GM19463 (cell line): ENCODE measurements around the gene EVL.
"Not testable (repeated sequence)": the region's sequence is repeated elsewhere in the genome, so short reads cannot be mapped to it uniquely, and the experiment has no call there.

Experiments
- ATAC-seq: cut with Tn5 transposase; IDR thresholded peaks from one replicate; pipeline ENCODE4 v1.9.1; 2021; ENCODE audit warnings: mild to moderate bottlenecking, moderate library complexity; ENCODE audit not compliant: unreplicated experiment

The EVL gene

DNA sequence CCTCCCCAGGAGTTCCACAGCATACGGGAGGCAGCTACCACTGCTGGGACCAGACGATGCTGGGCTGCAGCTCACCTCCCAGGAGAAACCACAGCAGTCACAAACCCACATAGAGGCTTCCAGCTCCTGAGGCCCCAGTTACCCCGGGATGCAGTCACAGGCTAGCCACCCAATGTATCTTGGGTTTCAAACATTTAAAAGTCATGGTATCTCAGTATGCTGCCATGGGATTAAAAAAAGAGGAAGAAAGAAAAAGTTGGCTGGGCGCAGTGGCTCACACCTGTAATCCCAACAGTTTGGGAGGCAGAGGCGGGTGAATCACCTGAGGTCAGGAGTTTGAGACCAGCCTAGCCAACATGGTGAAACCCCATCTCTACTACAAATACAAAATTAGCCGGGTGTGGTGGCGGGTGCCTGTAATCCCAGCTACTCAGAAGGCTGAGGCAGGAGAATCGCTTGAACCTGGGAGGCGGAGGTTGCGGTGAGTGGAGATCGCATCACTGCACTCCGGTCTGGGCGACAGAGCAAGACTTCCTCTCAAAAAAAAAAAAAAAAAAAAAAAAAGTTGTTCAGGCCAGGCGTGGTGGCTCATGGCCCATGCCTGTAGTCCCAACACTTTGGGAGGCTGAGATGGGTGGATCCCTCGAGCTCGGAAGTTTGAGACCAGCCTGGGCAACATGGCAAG is 92.5 kb downstream of the EVL start:
- ATAC-seq, result not testable (repeated sequence)

DNA sequence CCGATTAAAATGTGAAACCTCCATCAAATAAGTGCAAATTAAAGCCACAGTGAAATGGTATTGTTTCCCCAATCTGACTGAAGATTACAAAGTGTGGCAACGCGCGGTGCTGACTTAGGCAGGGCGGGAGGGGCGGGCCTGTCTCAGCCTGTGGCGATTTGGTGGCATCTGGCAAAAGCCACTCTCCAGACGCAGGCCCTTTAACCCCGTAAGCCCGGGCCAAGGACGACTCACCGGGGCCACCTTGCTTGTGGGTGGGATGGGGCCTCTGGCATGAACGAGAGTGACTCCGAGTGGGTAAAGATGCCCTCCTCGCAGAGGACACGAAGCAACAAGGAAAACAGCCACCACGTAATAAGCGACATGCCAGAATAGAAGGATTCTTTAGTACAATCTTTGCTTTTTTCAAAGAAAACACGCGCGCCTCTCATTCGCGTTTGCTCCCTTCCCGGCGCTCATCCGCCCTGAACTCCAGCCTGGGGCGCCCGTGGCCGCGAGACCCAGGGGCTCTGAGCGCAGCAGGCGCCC is 93.4 kb downstream of the EVL start:
- ATAC-seq, result no peak

DNA sequence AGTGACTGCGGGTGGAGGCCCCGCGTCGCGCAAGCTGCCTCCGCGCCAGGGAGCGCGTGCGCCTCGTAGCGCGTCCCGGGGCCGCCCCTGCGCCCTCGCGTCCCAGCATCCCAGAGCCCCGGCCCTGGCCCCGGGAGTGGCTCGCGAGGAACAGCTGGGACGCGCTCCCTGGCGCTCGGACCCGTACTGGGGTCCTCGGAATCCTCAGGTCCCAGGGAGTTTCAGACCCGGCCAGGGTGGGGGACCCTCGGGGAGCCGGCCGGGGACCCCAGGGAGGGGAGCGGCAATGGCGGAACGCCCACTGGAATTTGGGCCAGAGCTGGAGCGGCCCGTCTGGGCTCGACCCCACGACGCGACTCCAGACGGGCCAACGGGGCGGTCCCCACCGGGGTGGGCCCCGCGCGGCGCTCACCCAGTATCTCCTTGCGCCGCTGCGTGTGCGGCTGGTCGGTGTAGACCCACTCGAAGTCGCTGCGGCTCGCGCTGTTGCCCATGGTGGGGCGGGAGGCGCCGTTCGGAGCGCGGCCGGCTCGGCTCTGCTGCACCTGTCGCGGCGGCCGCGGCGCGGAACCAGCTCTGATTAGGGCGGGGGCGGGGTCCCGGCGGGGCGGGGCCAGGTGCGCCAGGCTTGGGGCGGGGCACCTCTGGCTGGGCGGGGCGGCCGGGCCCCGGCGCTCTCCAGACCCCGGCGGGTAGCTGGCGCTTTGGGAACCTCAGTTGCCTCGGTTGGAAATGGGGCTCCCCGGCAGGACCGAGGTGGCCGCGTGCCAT is 94.1 kb downstream of the EVL start, which contains the start of gene DEGS2:
TSS of gene DEGS2 (minus strand) at position 552 of the 771 bp plus-strand sequence. CDS start at position 494, 58 bp downstream.
- peak; percentile 64 for ATAC-seq

- peak; percentile 18 for ATAC-seq
Measured at GRCh38 chr14:100159865-100160533, 94.8 kb downstream of the EVL start.

GRCh38 chr14:100160534-100160916 is 95.3 kb downstream of the EVL start:
- ATAC-seq, result no peak

GRCh38 chr14:100165376-100165775 is 100.2 kb downstream of the EVL start:
- no peak for ATAC-seq

DNA sequence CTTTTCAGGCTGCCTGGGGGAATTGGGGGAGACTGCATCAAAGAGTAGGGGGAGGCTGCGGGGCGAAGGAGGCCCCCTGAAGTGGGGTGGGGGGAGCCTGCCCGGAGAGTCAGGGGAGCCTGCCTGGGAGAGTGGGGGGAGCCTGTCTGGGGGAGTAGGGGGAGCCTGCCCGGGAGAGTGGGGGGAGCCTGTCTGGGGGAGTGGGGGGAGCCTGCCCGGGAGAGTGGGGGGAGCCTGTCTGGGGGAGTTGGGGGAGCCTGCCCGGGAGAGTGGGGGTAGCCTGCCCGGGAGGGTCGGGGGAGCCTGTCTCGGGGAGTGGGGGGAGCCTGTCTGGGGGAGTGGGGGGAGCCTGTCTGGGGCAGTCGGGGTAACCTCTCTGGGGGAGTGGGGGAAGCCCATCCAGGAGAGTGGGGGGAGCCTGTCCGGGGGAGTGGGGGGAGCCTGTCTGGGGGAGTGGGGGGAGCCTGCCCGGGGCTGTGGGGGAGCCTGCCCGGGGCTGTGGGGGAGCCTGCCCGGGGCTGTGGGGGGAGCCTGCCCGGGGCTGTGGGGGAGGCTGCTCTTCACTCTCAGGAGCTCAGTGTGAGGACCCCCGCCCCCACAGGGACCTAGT is 100.7 kb downstream of the EVL start:
- no peak for ATAC-seq

DNA sequence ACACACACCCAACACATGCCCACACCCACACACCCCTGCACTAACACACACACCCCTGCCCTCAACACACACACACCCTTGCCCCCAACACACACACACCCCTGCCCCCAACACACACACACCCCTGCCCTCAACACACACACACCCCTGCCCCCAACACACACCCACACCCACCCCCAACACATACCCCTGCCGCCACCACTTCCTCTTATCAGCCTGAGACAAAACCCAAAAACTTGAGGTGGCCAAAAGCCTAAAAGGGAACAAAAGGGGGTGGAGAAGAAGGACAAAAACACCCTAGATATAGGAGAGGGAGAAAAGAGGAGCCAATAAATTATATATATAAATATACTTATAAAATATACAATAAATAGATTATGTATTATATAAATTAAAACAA is 103.3 kb downstream of the EVL start:
- ATAC-seq, result no peak

DNA sequence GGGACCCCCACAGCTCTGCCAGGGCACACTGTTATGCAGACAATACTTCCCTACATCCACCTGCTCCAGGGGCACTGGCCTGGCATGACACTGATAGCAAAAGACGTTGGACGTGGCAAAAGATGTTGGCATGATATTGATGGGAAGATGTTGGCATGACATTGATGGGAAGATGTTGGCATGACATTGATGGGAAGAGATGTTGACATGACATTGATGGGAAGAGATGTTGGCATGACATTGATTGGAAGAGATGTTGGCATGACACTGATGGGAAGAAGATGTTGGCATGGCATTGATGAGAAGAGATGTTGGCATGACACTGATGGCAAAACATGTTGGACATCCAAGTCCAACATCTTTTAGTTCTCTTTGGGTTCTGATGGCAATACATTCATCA is 105.7 kb downstream of the EVL start:
- no peak for ATAC-seq

DNA sequence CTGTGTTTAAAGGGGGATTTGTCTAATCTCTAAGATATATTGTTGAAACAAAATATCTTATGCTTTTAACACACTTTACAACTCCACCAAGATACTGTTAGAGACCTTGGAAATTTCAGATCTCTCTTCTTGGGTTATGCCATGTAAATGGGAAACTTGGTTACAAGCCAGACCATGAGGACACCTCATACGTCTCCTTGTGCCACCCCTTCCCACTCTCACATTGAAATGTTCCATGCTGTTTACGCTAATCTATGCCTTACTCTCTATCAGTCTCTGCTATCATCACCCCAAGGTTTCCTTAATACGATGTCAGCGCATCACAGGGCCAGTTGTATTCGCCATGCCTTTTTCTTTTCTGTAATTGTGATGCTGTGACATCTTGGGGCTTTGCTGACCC is 107.6 kb downstream of the EVL start:
- no peak for ATAC-seq

DNA sequence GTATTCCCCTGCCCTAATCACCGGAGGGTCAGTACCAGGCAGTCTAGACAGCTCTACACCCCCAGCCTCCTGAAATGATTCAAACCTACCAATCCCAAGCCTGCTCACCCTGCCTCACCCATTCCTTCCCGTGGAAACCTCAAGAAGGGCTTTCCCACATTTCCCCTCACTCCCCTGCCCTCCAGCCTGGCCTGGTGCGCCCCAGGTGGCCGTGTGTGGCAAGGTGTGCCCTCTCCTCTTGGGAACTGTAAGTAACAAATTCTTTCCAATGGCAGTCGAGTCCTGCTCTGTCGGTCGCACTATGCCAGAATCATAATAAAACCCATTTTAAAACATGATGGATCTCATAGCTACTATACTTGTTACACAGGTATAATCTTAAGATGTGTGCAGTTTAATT is 108.1 kb downstream of the EVL start:
- no peak for ATAC-seq

DNA sequence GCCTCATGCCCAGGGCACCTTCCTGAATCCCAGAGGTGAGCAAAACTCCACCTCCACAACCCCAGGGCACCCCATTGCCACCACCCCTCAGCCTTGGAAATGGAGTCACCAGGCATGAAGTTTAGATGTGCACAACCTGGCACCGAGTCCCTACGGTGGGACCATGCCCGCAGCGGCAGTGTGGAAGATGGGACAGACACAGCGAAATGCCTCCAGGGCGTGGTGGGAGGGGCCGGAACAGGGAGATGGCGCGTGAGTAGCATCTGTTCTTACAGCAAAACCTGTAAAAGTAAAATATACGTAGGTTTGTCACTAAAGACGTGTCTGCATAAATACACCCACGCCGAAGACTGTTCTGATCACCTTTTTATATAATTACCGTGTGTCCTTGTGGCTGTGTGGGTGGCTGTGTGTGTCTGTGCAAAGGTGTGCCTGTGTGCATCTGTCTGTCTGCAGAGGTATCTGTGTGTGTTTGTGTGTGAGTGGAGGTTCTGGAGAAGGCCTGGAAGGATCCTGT is 111.6 kb downstream of the EVL start:
- no peak for ATAC-seq

DNA sequence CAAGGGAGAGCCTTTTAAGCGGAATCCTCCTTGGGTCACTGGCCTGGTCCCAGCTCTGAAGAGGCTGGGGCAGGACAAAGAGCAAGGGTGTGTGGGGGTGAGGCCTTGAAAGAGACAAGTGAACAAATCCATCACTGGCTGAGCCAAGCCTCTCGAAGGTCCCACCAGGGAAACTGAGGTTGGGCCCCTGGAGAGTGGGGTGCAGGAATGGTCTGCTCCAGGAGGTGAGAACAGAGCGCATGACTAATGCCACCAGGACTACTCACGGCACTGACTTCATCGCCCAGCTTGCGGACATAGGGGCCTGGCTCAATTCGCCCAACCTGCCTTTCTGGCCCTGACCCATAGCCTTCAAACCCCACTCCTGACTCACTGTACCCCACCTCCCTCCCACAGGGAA is 113.5 kb downstream of the EVL start:
- ATAC-seq, result no peak

GRCh38 chr14:100180671-100181070 is 115.4 kb downstream of the EVL start:
- ATAC-seq, result not testable (repeated sequence)

- ATAC-seq, result not testable (repeated sequence)
Measured at GRCh38 chr14:100181876-100182551, 116.8 kb downstream of the EVL start.

DNA sequence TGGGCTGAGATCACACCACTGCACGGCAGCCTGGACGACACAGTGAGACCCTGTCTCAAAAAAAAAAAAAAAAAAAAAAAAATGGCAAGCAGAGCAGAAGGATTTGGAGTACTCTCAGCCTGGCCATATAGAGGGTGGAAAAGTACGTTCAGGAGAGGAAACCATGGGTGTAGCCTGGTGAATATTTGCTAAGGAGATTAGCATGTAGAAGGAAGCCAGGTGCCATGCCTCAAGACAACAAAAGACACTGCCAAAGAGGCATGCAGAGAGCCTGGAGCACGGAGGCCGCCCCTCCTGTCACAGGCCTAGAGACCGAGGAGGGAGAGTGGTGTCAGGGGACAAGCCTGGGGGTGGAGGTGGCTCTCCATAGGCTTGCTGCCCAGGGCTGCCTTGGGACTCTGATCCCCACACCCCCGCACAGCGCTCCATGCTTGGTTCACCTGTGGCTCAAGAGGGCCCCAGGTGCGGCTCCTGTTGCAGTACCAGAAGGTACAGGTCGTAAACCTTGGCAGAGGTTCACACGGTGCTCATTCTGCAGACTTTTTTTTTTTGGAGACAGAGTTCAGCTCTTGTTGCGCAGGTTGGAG is 122.1 kb downstream of the EVL start:
- ATAC-seq, result no peak

GRCh38 chr14:100188392-100189030 is 123.3 kb downstream of the EVL start:
- ATAC-seq, result no peak

DNA sequence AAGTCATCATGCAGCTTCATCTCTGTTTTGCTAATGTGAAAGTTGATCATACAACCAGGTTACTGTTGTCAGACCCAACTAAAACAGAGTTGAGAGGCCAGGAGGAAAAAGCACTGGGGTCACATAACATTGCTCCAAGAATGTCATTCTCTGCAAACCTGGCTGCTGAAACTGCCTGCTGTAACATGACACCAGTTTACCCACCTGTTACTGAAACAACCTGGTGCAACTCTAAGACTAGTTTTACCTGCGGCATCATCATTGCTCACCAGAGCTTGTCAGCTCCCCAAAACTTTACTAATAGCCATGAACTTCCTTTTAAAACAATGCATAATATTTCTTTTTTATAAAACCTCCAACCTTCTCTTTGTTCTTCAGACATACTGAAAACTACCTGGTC is 124.9 kb downstream of the EVL start:
- no peak for ATAC-seq

- no peak for ATAC-seq
Measured at GRCh38 chr14:100191584-100192249, 126.5 kb downstream of the EVL start.
